Mesendoderm (in vitro differentiated cells): Measurements from ENCODE around the gene EME1.

ENCODE experiments used
- DNase-seq: peaks from one replicate; pipeline ENCODE4 v3.0.0; 2013
- H2AK5ac ChIP-seq: 2 replicates; pipeline ENCODE4 v1.6.1; 2013; ENCODE audit warnings: low read length, inconsistent platforms
- H2BK120ac ChIP-seq: 2 replicates; pipeline ENCODE4 v1.6.1; 2013; ENCODE audit warnings: low read depth, mild to moderate bottlenecking, low read length, moderate library complexity, mixed read lengths
- H2BK15ac ChIP-seq: replicated peaks from 2 replicates; pipeline ENCODE4 v1.6.1; 2013; ENCODE audit warnings: low read depth, mild to moderate bottlenecking, moderate library complexity
- H2BK5ac ChIP-seq: 2 replicates; pipeline ENCODE4 v1.6.1; 2013; ENCODE audit warnings: low read length, inconsistent platforms
- H3K18ac ChIP-seq: 2 replicates; pipeline ENCODE4 v1.6.1; 2013; ENCODE audit warnings: mild to moderate bottlenecking, low read length, mixed read lengths
- H3K23ac ChIP-seq: one replicate; pipeline ENCODE4 v1.6.1; 2013; ENCODE audit warnings: low read length
- H3K27ac ChIP-seq: 2 replicates; pipeline ENCODE4 v1.5.1; 2013; ENCODE audit warnings: low read depth, mild to moderate bottlenecking, inconsistent platforms, low read length, moderate library complexity
- H3K27me3 ChIP-seq: 2 replicates; pipeline ENCODE4 v1.6.1; 2013; ENCODE audit warnings: low read length, control low read depth, mild to moderate bottlenecking, inconsistent platforms; ENCODE audit not compliant: insufficient read depth, poor library complexity
- H3K36me3 ChIP-seq: 2 replicates; pipeline ENCODE4 v1.6.1; 2013; ENCODE audit warnings: low read length, inconsistent platforms; ENCODE audit not compliant: control insufficient read depth, insufficient read depth
- H3K4ac ChIP-seq: one replicate; pipeline ENCODE4 v1.6.1; 2013; ENCODE audit warnings: low read depth, mild to moderate bottlenecking, low read length, moderate library complexity
- H3K4me1 ChIP-seq: 2 replicates; pipeline ENCODE4 v1.6.1; 2013; ENCODE audit warnings: low read depth, low read length, inconsistent platforms; ENCODE audit not compliant: control insufficient read depth
- H3K4me2 ChIP-seq: 2 replicates; pipeline ENCODE4 v1.6.1; 2013; ENCODE audit warnings: low read length
- H3K4me3 ChIP-seq: 2 replicates; pipeline ENCODE4 v1.5.1; 2013; ENCODE audit warnings: mild to moderate bottlenecking, low read length
- H3K56ac ChIP-seq: one replicate; pipeline ENCODE4 v1.6.1; 2013; ENCODE audit warnings: low read length
- H3K79me1 ChIP-seq: 2 replicates; pipeline ENCODE4 v1.6.1; 2013; ENCODE audit warnings: low read length, inconsistent platforms
- H3K79me2 ChIP-seq: 2 replicates; pipeline ENCODE4 v1.6.1; 2013; ENCODE audit warnings: mild to moderate bottlenecking, low read length; ENCODE audit not compliant: control insufficient read depth, insufficient read depth
- H3K9ac ChIP-seq: 2 replicates; pipeline ENCODE4 v1.6.1; 2013; ENCODE audit warnings: low read length, inconsistent platforms
- H4K5ac ChIP-seq: one replicate; pipeline ENCODE4 v1.6.1; 2013; ENCODE audit warnings: low read length
- H4K8ac ChIP-seq: one replicate; pipeline ENCODE4 v1.6.1; 2013; ENCODE audit warnings: low read depth, mild to moderate bottlenecking, control low read depth, low read length, moderate library complexity
- WGBS: extraction: QIAGEN DNeasy Blood & Tissue Kit; methylation state at CpG from one replicate; pipeline ENCODE4 v1.1.7; 2013; ENCODE audit warnings: low lambda C conversion rate, missing lambda C conversion rate; ENCODE audit not compliant: insufficient coverage; ENCODE audit errors: extremely low coverage; 5-methylcytosine and 5-hydroxymethylcytosine counted together

EME1 gene

GRCh38 chr17:50338645-50339044 lies 34.4 kb upstream of the EME1 start:
- Histone ChIP-seq H3K79me1 (no peaks in the 10 kb centered on the region), H3K23ac (no peak overlapping the region), H3K18ac (no peak overlapping the region), H3K4me2 (no peak overlapping the region), H3K4me3 (no peak overlapping the region), H3K27me3 (no peaks in the 10 kb centered on the region), H2BK15ac (no peak overlapping the region), H3K36me3 (no peaks in the 10 kb centered on the region), H3K79me2 (no peaks in the 10 kb centered on the region), H2BK120ac (no peak overlapping the region), H2BK5ac (no peak overlapping the region), H3K4me1 (no peaks in the 10 kb centered on the region), H2AK5ac (no peak overlapping the region), H4K5ac (no peak overlapping the region), H3K27ac (no peak overlapping the region), H3K9ac (no peak overlapping the region), H4K8ac (no peak overlapping the region), H3K56ac (no peak overlapping the region), H3K4ac (no peak overlapping the region)
- no peak for DNase-seq

- Histone ChIP-seq H4K5ac (no peak overlapping the region), H3K9ac (no peak overlapping the region), H3K27ac (no peak overlapping the region), H3K4me3 (no peak overlapping the region), H3K56ac (no peak overlapping the region), H3K79me1 (no peaks in the 10 kb centered on the region), H3K27me3 (no peaks in the 10 kb centered on the region), H3K4me1 (no peaks in the 10 kb centered on the region), H3K18ac (no peak overlapping the region), H3K79me2 (no peaks in the 10 kb centered on the region), H2BK5ac (no peak overlapping the region), H4K8ac (no peak overlapping the region), H3K23ac (no peak overlapping the region), H3K36me3 (no peaks in the 10 kb centered on the region), H3K4ac (no peak overlapping the region), H2BK120ac (no peak overlapping the region), H2AK5ac (no peak overlapping the region), H2BK15ac (no peak overlapping the region), H3K4me2 (no peak overlapping the region)
- no peak for DNase-seq
Observed at GRCh38 chr17:50339381-50339780, 33.6 kb upstream of the EME1 start.

- Histone ChIP-seq H3K4me1 (peaks cover 10% of the 10 kb centered on the region), H4K5ac (no peak overlapping the region), H2BK120ac (no peak overlapping the region), H3K23ac (no peak overlapping the region), H3K27me3 (no peaks in the 10 kb centered on the region), H3K36me3 (no peaks in the 10 kb centered on the region), H3K18ac (no peak overlapping the region), H3K27ac (no peak overlapping the region), H2BK5ac (no peak overlapping the region), H4K8ac (no peak overlapping the region), H3K9ac (no peak overlapping the region), H3K4ac (no peak overlapping the region), H3K79me1 (peaks cover 6% of the 10 kb centered on the region), H3K56ac (no peak overlapping the region), H3K4me3 (no peak overlapping the region), H2AK5ac (no peak overlapping the region), H3K79me2 (no peaks in the 10 kb centered on the region), H3K4me2 (no peak overlapping the region), H2BK15ac (no peak overlapping the region)
- no peak for DNase-seq
- WGBS, result no CpG with 5 or more reads among the region's 13 CpGs
Observed at GRCh38 chr17:50344731-50345365, 28.2 kb upstream of the EME1 start.

- Histone ChIP-seq H4K8ac (peak within 1 kb of the TSS; percentile 58), H3K56ac (peak within 1 kb of the TSS; percentile 98), H3K27ac (peak within 1 kb of the TSS; percentile 72)
Observed at GRCh38 chr17:50345432-50346312, 27.4 kb upstream of the EME1 start, which contains the start of gene XYLT2. Gene XYLT2, plus strand, starts transcription at chr17:50346126. Its CDS starts 15 bp downstream, at chr17:50346141.

GRCh38 chr17:50346313-50347116 lies 26.5 kb upstream of the EME1 start:
- DNase-seq, result peak; percentile 55
- Histone ChIP-seq H3K4me2 (peak overlapping the region; percentile 52), H2AK5ac (no peak overlapping the region), H3K27ac (peak overlapping the region; percentile 72), H4K5ac (no peak overlapping the region), H3K18ac (peak overlapping the region; percentile 70), H3K4me1 (peaks cover 10% of the 10 kb centered on the region), H3K79me1 (peaks cover 6% of the 10 kb centered on the region), H3K36me3 (no peaks in the 10 kb centered on the region), H3K79me2 (no peaks in the 10 kb centered on the region), H3K4me3 (peak overlapping the region; percentile 23), H3K4ac (peak overlapping the region; percentile 73), H2BK15ac (no peak overlapping the region), H4K8ac (peak overlapping the region; percentile 58), H3K56ac (peak overlapping the region; percentile 98), H2BK120ac (peak overlapping the region; percentile 39), H3K9ac (peak overlapping the region; percentile 87), H3K27me3 (no peaks in the 10 kb centered on the region), H3K23ac (no peak overlapping the region), H2BK5ac (no peak overlapping the region)
- WGBS, result no CpG with 5 or more reads among the region's 57 CpGs

More at GRCh38 chr17:50345432-50346312, 27.4 kb upstream of the EME1 start, which contains the start of gene XYLT2:
- Histone ChIP-seq H3K18ac (peak within 1 kb of the TSS; percentile 70), H3K23ac (no peak within 1 kb of the TSS), H3K27me3 (no peaks in the 10 kb centered on the region), H2BK5ac (no peak within 1 kb of the TSS), H4K5ac (no peak within 1 kb of the TSS), H3K79me2 (no peaks in the 10 kb centered on the region), H2AK5ac (no peak within 1 kb of the TSS), H3K4ac (peak within 1 kb of the TSS; percentile 73), H3K4me1 (peaks cover 10% of the 10 kb centered on the region), H3K9ac (peak within 1 kb of the TSS; percentile 87), H2BK15ac (no peak within 1 kb of the TSS), H3K79me1 (peaks cover 6% of the 10 kb centered on the region), H3K36me3 (no peaks in the 10 kb centered on the region), H3K4me3 (peak within 1 kb of the TSS; percentile 43), H3K4me2 (peak within 1 kb of the TSS; percentile 88), H2BK120ac (peak within 1 kb of the TSS; percentile 39)
- DNase-seq, result peak; percentile 90
- WGBS, result no CpG with 5 or more reads among the region's 87 CpGs
